K562 (cell line): ENCODE data around the gene JPH4. TPM values are rescaled to one million over a fixed set of nuclear protein-coding genes. Genes with fewer than 3 reads are reported as not detected.

ENCODE experiments used
- ATAC-seq: fragments of 200-7000 bp; cut with Tn5 transposase; 3 replicates; pipeline ENCODE4 v1.9.1; 2020; ENCODE audit warnings: moderate library complexity
- BruUV-seq: library from RNA; stranded (reverse); fragments of 400-500 nt; replicated peaks from 2 replicates; lab custom pipeline; 2021; lab: Mats Ljungman, UMichigan
- CTCF ChIA-PET: fragments of 300-600 bp; formaldehyde crosslinking; extraction: SDS; loops from one replicate; lab custom pipeline; 2021; ENCODE audit warnings: low intra/inter-chr PET ratio; lab: Yijun Ruan, JAX
- POLR2A ChIA-PET: fragments of 300-600, 350-650 bp; sonication (Branson Sonifier 250); formaldehyde crosslinking; extraction: SDS; loops from one replicate; lab custom pipeline; 2021; ENCODE audit warnings: antibody characterized with exemption, inconsistent platforms; lab: Yijun Ruan, JAX
- DNase-seq, 4 experiments: peaks; one replicate each; pipeline versions ENCODE4 v3.0.0 to v3.0.0-alpha.2; 2011 to 2018; ENCODE audit warnings: low spot score in 3 of 4, mixed read lengths in 3 of 4; ENCODE audit errors: extremely low read depth in 1 of 4
- FAIRE-seq: peaks from 2 replicates; lab custom pipeline; 2011; peaks lifted over from hg19 to GRCh38; lab: Jason Lieb, UNC
- H2AFZ ChIP-seq: 2 replicates; pipeline ENCODE4 v1.6.0; 2011; ENCODE audit warnings: low read depth, low read length, control low read depth, inconsistent platforms
- H3K27ac ChIP-seq: fragments of 200-600 bp; 3 replicates; pipeline ENCODE4 v1.8.0; 2011; ENCODE audit warnings: low read depth, mild to moderate bottlenecking, control low read depth, inconsistent platforms, low read length, moderate library complexity, mixed read lengths; ENCODE audit errors: extremely low read depth
- H3K27me3 ChIP-seq, 2 experiments: fragments of 300-600 bp in 1 of 2; 2 replicates in 1 of 2; 3 replicates in 1 of 2; pipeline versions ENCODE4 v1.6.0 to v1.8.0; 2011; ENCODE audit warnings: inconsistent platforms in 2 of 2, low read length in 2 of 2, mild to moderate bottlenecking in 1 of 2, mixed read lengths in 1 of 2, moderate library complexity in 1 of 2; ENCODE audit not compliant: control insufficient read depth in 2 of 2, insufficient read depth in 2 of 2
- H3K36me3 ChIP-seq: fragments of 300-600 bp; 3 replicates; pipeline ENCODE4 v1.8.0; 2011; ENCODE audit warnings: mild to moderate bottlenecking, low read length, inconsistent platforms; ENCODE audit not compliant: control insufficient read depth, insufficient read depth
- H3K4me1 ChIP-seq, 2 experiments: fragments of 200-600 bp in 1 of 2; replicated peaks in 1 of 2; 2 replicates in 1 of 2; 3 replicates in 1 of 2; pipeline versions ENCODE4 v1.5.1 to v1.8.0; 2011; ENCODE audit warnings: inconsistent platforms in 2 of 2, low read length in 2 of 2, mild to moderate bottlenecking in 1 of 2, mixed read lengths in 1 of 2, moderate library complexity in 1 of 2; ENCODE audit not compliant: control insufficient read depth in 2 of 2, insufficient read depth in 2 of 2
- H3K4me2 ChIP-seq: 2 replicates; pipeline ENCODE4 v1.6.1; 2011; ENCODE audit warnings: low read length, control low read depth, inconsistent platforms, mixed read lengths; ENCODE audit not compliant: insufficient read depth
- H3K4me3 ChIP-seq: fragments of 200-600 bp; sonication (generic), shearing (Covaris generic); 2 replicates; pipeline ENCODE4 v1.5.1; 2016; ENCODE audit warnings: control low read depth, inconsistent platforms
- H3K79me2 ChIP-seq: fragments of 200-600 bp; 3 replicates; pipeline ENCODE4 v1.8.0; 2011; ENCODE audit warnings: low read length, inconsistent platforms; ENCODE audit not compliant: control insufficient read depth, insufficient read depth
- H3K9ac ChIP-seq, 2 experiments: 2 replicates each; pipeline versions ENCODE4 v1.6.0 to v1.6.1; 2011; ENCODE audit warnings: low read depth in 2 of 2, low read length in 2 of 2, control low read depth in 1 of 2, inconsistent platforms in 1 of 2, mild to moderate bottlenecking in 1 of 2, mixed read lengths in 1 of 2; ENCODE audit not compliant: insufficient read depth in 1 of 2
- H3K9me1 ChIP-seq: one replicate; pipeline ENCODE4 v1.6.0; 2011; ENCODE audit warnings: inconsistent platforms, mild to moderate bottlenecking, low read length, moderate library complexity; ENCODE audit not compliant: control insufficient read depth, insufficient read depth
- H3K9me3 ChIP-seq: replicated peaks from 2 replicates; pipeline ENCODE4 v1.5.1; 2011; ENCODE audit warnings: low read depth, low read length, inconsistent platforms; ENCODE audit not compliant: control insufficient read depth, insufficient read depth
- H4K20me1 ChIP-seq: replicated peaks from 2 replicates; pipeline ENCODE4 v1.6.1; 2011; ENCODE audit warnings: low read length, inconsistent platforms, mixed read lengths; ENCODE audit not compliant: control insufficient read depth, insufficient read depth
- HBP1 ChIP-seq: fragments of 450-650 bp; formaldehyde crosslinking; IDR thresholded peaks from 2 replicates; pipeline ENCODE4 v1.4.0; 2022; ENCODE audit warnings: missing genetic modification characterization
- ZC3H11A ChIP-seq: IDR thresholded peaks from 2 replicates; pipeline ENCODE4 v1.6.1; 2012; ENCODE audit warnings: low read depth, low read length, improper control_type of control experiment
- ZNF655 ChIP-seq: fragments of 250-450 bp; sonication (Bioruptor Pico); IDR thresholded peaks from 2 replicates; pipeline ENCODE4 v1.5.0; 2021
- in situ Hi-C: fragments of 300-500 bp; cut with MboI; formaldehyde crosslinking; loops from 4 replicates; pipeline ENCODE4 v1.15.0; 2018; ENCODE audit warnings: inconsistent platforms, mixed read lengths
- intact Hi-C: fragments of 100-400 bp; cut with micrococcal nuclease; formaldehyde crosslinking; loops from 2 replicates; pipeline ENCODE4 v1.14.2; 2022
- polyA plus RNA-seq, 8 experiments: library from polyadenylated mRNA; depleted of rRNA in 4 of 8; stranded (reverse) in 5 of 8; unstranded in 3 of 8; fragments of >200 nt; fragmentation: Nextera tagmentation in 2 of 8; fragmentation: Illumina TruSeq in 1 of 8; extraction: Ambion mirVana in 2 of 8; extraction: Trizol in 1 of 8; gene quantifications; 2 replicates each; pipeline versions ENCODE4 v1.2.1 to v1.2.3, GENCODE V29; 2011 to 2014; ENCODE audit warnings: inconsistent platforms in 1 of 8, missing spikeins in 1 of 8
- total RNA-seq, 7 experiments: library from RNA; depleted of rRNA in 6 of 7; stranded (reverse); fragments of >200 nt in 6 of 7; fragmentation: Illumina TruSeq in 2 of 7; extraction: Trizol in 2 of 7; gene quantifications; 2 replicates each; pipeline versions ENCODE4 v1.2.1 to v1.2.3, GENCODE V29; 2011 to 2021; ENCODE audit warnings: low replicate concordance in 1 of 7

JPH4 gene
- total and polyA plus RNA-seq, 9 of the 15 experiments (the other 6 are each of a cell fraction or from before 2014, with no cell fraction given), result 0.04 to 0.13 (median 0.06) TPM; not detected in 5

- ChIA-PET POLR2A (no interaction called here), CTCF (no interaction called here)
- FAIRE-seq (no peak), ATAC-seq (no peak), DNase-seq (no peak)
- Histone ChIP-seq H2AFZ (no peak overlapping the region), H3K79me2 (no peaks in the 10 kb centered on the region), H3K27me3 (no peaks in the 10 kb centered on the region), H3K4me3 (no peak overlapping the region), H3K4me1 (no peaks in the 10 kb centered on the region), H3K9me3 (no peaks in the 10 kb centered on the region), H3K4me2 (no peak overlapping the region), H4K20me1 (no peaks in the 10 kb centered on the region), H3K9me1 (no peaks in the 10 kb centered on the region), H3K36me3 (no peaks in the 10 kb centered on the region), H3K9ac (no peak overlapping the region), H3K27ac (no peak overlapping the region)
- intact Hi-C loops (loop anchor here (2.0 kb wide), 1 partner anchor 35 kb away; no protein-coding TSS in a partner anchor), in situ Hi-C loops (no loop called here)
- no TSS peak for BruUV-seq
- TF ChIP-seq HBP1, result no peak
- TF ChIP-seq ZNF655, result no peak
- TF ChIP-seq ZC3H11A, result no peak
Measured at GRCh38 chr14:23623962-23624361, 45.4 kb upstream of the JPH4 start.
